IPS-NIHi11 (cell line): ENCODE data around the gene EGR2.
"Not testable (repeated sequence)": the region's sequence is repeated elsewhere in the genome, so short reads cannot be mapped to it uniquely, and the experiment has no call there.

Experiments used
- DNase-seq: peaks from one replicate; pipeline ENCODE4 v3.0.0; 2012; ENCODE audit warnings: mixed read lengths, low spot score

EGR2 gene

GRCh38 chr10:62792261-62792660 is 23.9 kb downstream of the EGR2 start:
- no peak for DNase-seq

- DNase-seq: no peak
Observed at GRCh38 chr10:62790571-62790970, 25.6 kb downstream of the EGR2 start.

DNA sequence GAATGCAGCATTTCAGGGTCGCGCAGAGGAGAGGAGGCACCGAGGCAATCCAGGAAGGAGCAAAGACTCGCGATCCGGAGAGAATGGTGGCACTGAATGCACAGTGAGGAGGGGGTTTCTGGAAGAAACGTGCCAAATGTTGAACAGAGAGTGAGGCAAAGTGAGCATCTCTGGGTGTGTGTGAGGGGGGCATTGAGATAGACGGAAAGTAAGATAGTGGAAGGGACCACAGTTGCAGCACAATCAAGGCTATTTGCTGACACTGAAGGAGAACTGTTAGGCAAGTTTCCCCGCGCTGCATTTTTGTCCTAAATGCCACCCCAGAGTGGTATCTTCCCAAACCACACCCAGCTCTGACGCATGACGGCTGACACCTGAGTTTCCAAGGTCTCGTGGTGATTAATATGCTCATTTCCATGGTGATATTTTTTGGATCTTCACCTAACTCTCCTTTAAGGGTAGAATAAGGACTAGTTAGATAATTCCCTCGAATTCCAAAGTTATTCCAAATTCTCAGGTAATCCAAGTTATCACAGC is 26.1 kb downstream of the EGR2 start:
- DNase-seq: no peak

- DNase-seq: no peak
Observed at GRCh38 chr10:62788861-62789467, 27.2 kb downstream of the EGR2 start.

DNA sequence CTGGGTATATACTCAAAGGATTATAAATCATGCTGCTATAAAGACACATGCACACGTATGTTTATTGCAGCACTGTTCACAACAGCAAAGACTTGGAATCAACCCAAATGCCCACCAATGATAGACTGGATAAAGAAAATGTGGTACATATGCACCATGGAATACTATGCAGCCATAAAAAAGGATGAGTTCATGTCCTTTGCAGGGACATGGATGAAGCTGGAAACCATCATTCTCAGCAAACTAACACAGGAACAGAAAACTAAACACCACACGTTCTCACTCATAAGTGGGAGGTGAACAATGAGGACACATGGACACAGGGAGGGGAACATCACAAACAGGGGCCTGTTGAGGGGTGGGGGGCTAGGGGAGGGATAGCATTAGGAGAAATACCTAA is 27.9 kb downstream of the EGR2 start:
- DNase-seq: not testable (repeated sequence)

GRCh38 chr10:62784537-62784936 is 31.6 kb downstream of the EGR2 start:
- DNase-seq: not testable (repeated sequence)

GRCh38 chr10:62779487-62780248 is 36.5 kb downstream of the EGR2 start:
- DNase-seq: no peak

- DNase-seq: no peak
Observed at GRCh38 chr10:62778125-62778524, 38.0 kb downstream of the EGR2 start.

DNA sequence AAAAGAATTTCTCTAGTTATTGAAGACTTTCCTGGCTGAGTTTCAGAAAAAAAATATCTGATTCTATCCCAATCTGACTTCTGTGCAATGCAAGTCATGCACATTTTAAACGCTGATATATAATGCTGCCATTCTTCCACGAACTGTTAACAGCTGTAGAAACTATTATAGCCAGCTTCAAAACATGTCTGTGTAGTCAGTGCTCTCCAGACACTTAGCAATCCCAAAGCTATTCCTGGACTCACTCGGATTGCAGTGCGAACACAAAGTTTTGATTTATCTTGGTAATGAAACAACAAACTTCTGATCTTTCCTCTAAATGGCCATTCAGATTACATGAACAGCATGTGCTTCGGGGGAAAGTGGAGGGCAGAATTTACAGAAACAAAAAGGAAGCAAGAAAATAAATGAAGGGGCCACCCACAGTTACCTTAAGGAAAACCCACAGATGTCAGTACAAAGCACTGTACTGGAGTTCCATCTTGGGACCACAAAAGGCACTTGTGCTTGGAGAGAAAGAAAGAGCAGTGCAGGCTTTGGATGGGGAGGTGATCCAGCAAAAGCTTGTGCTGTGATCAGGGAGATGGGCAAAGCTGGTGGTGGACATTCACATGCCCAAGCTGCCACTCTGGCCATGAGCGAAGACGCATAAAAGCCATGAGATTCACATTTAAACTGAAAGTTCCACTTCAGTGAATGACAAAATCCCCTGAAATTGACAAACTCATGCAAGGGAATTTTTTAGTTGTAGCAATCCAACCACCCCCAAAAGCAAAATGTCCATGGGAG is 43.8 kb downstream of the EGR2 start:
- DNase-seq: no peak

GRCh38 chr10:62769574-62770242 is 46.5 kb downstream of the EGR2 start:
- no peak for DNase-seq

- DNase-seq: no peak
Observed at GRCh38 chr10:62766386-62766785, 49.8 kb downstream of the EGR2 start.

- DNase-seq: no peak
Observed at GRCh38 chr10:62765726-62766125, 50.4 kb downstream of the EGR2 start.

DNA sequence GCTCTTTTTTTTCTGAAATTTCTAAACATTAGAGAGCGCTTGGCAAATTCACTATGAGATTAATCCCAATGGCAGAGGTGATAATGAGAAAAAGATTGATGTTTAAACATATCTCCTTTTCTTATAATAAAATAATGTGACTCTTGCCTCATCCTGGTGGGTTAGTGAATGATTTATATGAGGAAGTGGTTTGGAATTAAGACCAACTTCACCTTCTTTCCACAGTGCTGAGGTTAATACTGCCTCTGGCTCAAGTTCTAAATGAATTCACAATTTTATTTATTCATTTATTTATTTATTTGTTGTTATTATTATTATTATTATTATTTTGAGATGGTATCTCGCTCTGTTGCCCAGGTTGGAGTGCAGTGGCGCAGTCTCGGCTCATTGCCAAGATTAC is 52.2 kb downstream of the EGR2 start:
- no peak for DNase-seq

DNA sequence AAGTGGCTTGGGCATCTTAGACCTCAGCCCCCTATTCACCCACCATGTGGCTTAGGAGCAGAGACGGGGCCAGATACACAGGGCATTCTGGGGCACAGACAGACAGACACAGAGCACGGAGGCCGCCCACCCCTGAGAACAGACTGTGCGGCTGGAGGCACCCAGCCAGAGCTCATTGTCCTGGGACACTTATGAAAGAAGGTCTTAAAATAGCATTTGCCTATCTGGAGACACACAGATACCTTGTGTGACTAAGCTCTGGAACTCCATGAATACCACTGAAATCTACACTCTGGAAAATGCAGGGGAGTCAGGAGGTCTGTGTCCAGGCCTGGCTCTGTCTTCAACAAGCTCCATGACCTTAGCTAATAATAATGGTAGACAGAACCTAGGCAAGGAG is 53.0 kb downstream of the EGR2 start:
- no peak for DNase-seq
